Measurements from ENCODE around the gene TMEM213. TPM values are rescaled to one million over a fixed set of nuclear protein-coding genes. Genes with fewer than 3 reads are reported as not detected.

The TMEM213 gene
- total and polyA plus RNA-seq, 2 of the 8 experiments (the other 6 are each of a cell fraction or from before 2014, with no cell fraction given): 0.21 to 0.67 TPM

- no peak overlapping the region for H2BK120ac ChIP-seq (replicated peaks; ENCODE audit: low read depth, low read length)
- H3K9me3 ChIP-seq (ENCODE audit: insufficient read depth in 2 of 2, low read depth in 1 of 2, low read length in 1 of 2): no peaks in the 10 kb centered on the region
- peaks cover 7 to 24% (median 11%) of the 10 kb centered on the region in 4 experiments for H3K4me1 ChIP-seq (replicated peaks in 1 of 4; ENCODE audit: control insufficient read depth in 3 of 4, insufficient read depth in 4 of 4, low read length in 3 of 4)
- H4K91ac ChIP-seq (replicated peaks; ENCODE audit: insufficient read length, low read length): no peak overlapping the region
- DNase-seq (ENCODE audit: low read depth in 1 of 2, low spot score in 2 of 2) (no peak), FAIRE-seq (no peak)
- ChIA-PET POLR2A (ENCODE audit: partially characterized antibody) (no interaction called here), CTCF (ENCODE audit: partially characterized antibody) (interaction anchor here (0.6 to 4.4 kb wide), 4 partner anchors 9 to 473 kb away, joined by 3 to 20 read pairs (median 4); no protein-coding TSS in a partner anchor)
- no peak overlapping the region for H2AFZ ChIP-seq (ENCODE audit: low read length)
- no peak overlapping the region for H3K18ac ChIP-seq (ENCODE audit: extremely low read depth, low read length)
- no peak overlapping the region for H3K4me2 ChIP-seq (ENCODE audit: insufficient read depth in 1 of 2, low read depth in 2 of 2, low read length in 2 of 2)
- TF ChIP-seq POU5F1 (IDR thresholded peaks at IDR 0.05; ENCODE audit: low read depth, low read length): no peak
- no peak for TF ChIP-seq NRF1 (IDR thresholded peaks at IDR 0.05; ENCODE audit: low read depth, low read length)
- TF ChIP-seq POLR2AphosphoS5 (IDR thresholded peaks at IDR 0.05; ENCODE audit: low read depth, low read length): no peak
- TF ChIP-seq ATF3 (IDR thresholded peaks at IDR 0.05; ENCODE audit: insufficient read depth, low read depth, low read length): no peak
- no peak for TF ChIP-seq ZNF274 (IDR thresholded peaks at IDR 0.05; ENCODE audit: borderline replicate concordance, extremely low read depth, low read length)
- TF ChIP-seq E2F6 (IDR thresholded peaks at IDR 0.05): no peak
- H4K20me1 ChIP-seq (replicated peaks in 1 of 2; ENCODE audit: control insufficient read depth in 1 of 2, insufficient read depth in 2 of 2, low read length in 2 of 2): no peaks in the 10 kb centered on the region
- no peak overlapping the region for H2AK5ac ChIP-seq (ENCODE audit: low read depth, low read length)
- H3K79me1 ChIP-seq (ENCODE audit: low read depth, low read length): no peaks in the 10 kb centered on the region
- no peak overlapping the region for H3K14ac ChIP-seq (ENCODE audit: insufficient read length)
- no peaks in the 10 kb centered on the region for H3K79me2 ChIP-seq (ENCODE audit: control insufficient read depth in 1 of 2, insufficient read depth in 2 of 2, low read length in 2 of 2)
- no peak overlapping the region for H4K5ac ChIP-seq (ENCODE audit: insufficient read length, low read depth, low read length)
- no peak overlapping the region for H2BK15ac ChIP-seq (ENCODE audit: low read length)
- H3K4ac ChIP-seq (replicated peaks; ENCODE audit: insufficient read length, low read depth, low read length): no peak overlapping the region
- H3K4me3 ChIP-seq (ENCODE audit: extremely low read depth in 1 of 4, insufficient read depth in 2 of 4, low read depth in 3 of 4, low read length in 4 of 4): no peak overlapping the region
- H3K23ac ChIP-seq (ENCODE audit: insufficient read length): no peak overlapping the region
- H4K8ac ChIP-seq (ENCODE audit: extremely low read depth, insufficient read depth, low read length): no peak overlapping the region
- no peak overlapping the region for H3K27ac ChIP-seq (ENCODE audit: low read depth, low read length)
- H3K23me2 ChIP-seq (ENCODE audit: low read depth, low read length): 0 out of 2 replicates have a peak, but pooled peaks cover 3% of the 10 kb centered on the region
- H3K56ac ChIP-seq (replicated peaks; ENCODE audit: insufficient read length, low read depth, low read length): no peak overlapping the region
- H3K36me3 ChIP-seq (ENCODE audit: control insufficient read depth in 2 of 4, insufficient read depth in 4 of 4, low read length in 3 of 4): no peaks in the 10 kb centered on the region
- no peak overlapping the region for H2BK12ac ChIP-seq (ENCODE audit: low read depth, low read length)
- no peak overlapping the region for H2BK20ac ChIP-seq (ENCODE audit: low read length)
- H2BK5ac ChIP-seq (ENCODE audit: low read depth, low read length): no peak overlapping the region
- WGBS, 2 experiments (ENCODE audit: extremely low coverage in 1 of 2, insufficient coverage in 1 of 2, insufficient read length in 1 of 2, insufficient replicate concordance in 2 of 2, low coverage in 1 of 2, low lambda C conversion rate in 2 of 2, missing lambda C conversion rate in 1 of 2): 86% methylated on average over 4 of the region's 4 CpGs; no CpG with 5 or more reads in 1 of the 2 experiments
- no peak overlapping the region for H3K9ac ChIP-seq (replicated peaks in 1 of 4; ENCODE audit: extremely low read depth in 1 of 4, low read depth in 3 of 4, low read length in 3 of 4)
- H3K27me3 ChIP-seq (replicated peaks in 1 of 4; ENCODE audit: control insufficient read depth in 3 of 4, extremely low read depth in 1 of 4, insufficient read depth in 3 of 4, low read length in 3 of 4): no peaks in the 10 kb centered on the region
These were observed 41.1 kb upstream of the TMEM213 start for GRCh38 chr7:138756591-138757242.

Data from H1 (cell line).